Measurements from ENCODE around the gene AKNA. TPM values are rescaled to one million over a fixed set of nuclear protein-coding genes. Genes with fewer than 3 reads are reported as not detected.

The AKNA gene
- total and polyA plus RNA-seq, 2 of the 8 experiments (the other 6 are each of a cell fraction or from before 2014, with no cell fraction given) = 21.0 to 27.4 TPM

DNA sequence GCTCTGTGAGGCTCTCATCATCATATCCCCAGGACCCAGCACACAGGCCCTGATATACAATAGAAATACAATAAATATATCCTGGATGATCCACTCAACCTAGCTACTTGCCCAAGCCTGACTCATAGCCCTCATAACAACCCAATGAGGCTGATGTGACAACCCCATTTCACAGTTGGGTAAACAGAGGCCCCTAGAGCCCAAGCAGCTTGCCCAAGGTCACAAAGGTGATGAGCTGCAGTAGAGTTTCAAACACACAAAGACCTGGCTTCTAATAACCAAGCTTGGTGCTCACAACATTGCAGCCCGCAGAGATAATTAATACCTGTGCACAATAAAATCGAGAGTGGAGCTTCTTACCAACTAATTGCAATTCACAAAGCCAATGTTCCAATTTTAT lies 3.2 kb upstream of the AKNA start (continued):
- TF ChIP-seq, protein P1, sequence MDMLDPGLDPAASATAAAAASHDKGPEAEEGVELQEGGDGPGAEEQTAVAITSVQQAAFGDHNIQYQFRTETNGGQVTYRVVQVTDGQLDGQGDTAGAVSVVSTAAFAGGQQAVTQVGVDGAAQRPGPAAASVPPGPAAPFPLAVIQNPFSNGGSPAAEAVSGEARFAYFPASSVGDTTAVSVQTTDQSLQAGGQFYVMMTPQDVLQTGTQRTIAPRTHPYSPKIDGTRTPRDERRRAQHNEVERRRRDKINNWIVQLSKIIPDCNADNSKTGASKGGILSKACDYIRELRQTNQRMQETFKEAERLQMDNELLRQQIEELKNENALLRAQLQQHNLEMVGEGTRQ (IDR thresholded peaks at IDR 0.05; ENCODE audit: low read length) = no peak
- TF ChIP-seq, protein P2, sequence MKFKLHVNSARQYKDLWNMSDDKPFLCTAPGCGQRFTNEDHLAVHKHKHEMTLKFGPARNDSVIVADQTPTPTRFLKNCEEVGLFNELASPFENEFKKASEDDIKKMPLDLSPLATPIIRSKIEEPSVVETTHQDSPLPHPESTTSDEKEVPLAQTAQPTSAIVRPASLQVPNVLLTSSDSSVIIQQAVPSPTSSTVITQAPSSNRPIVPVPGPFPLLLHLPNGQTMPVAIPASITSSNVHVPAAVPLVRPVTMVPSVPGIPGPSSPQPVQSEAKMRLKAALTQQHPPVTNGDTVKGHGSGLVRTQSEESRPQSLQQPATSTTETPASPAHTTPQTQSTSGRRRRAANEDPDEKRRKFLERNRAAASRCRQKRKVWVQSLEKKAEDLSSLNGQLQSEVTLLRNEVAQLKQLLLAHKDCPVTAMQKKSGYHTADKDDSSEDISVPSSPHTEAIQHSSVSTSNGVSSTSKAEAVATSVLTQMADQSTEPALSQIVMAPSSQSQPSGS (IDR thresholded peaks at IDR 0.05; ENCODE audit: low read length) = no peak
